ENCODE data around the gene PRF1. TPM values are rescaled to one million over a fixed set of nuclear protein-coding genes. Genes with fewer than 3 reads are reported as not detected.
A peak's percentile ranks its signal among the peaks of the same experiment; 100 is the strongest.

Gene PRF1
- polyA plus RNA-seq, 1 donor (not counting 4 experiments of a cell fraction or from before 2014, with no cell fraction given): not detected

- FAIRE-seq: peak; percentile 20
- Histone ChIP-seq H3K36me3 (ENCODE audit: control insufficient read depth in 2 of 2, extremely low read depth in 1 of 2, insufficient read depth in 2 of 2, low read length in 2 of 2) (no peaks in the 10 kb centered on the region), H2AFZ (ENCODE audit: control insufficient read depth, low read length) (no peak overlapping the region), H3K4me3 (ENCODE audit: control insufficient read depth in 2 of 3, extremely low read depth in 1 of 3, insufficient read depth in 2 of 3, low read depth in 1 of 3, low read length in 3 of 3) (no peak overlapping the region), H3K9ac (ENCODE audit: control insufficient read depth, extremely low read depth, insufficient read depth, low read length) (no peak overlapping the region), H3K27ac (ENCODE audit: control insufficient read depth, insufficient read depth, low read length) (no peak overlapping the region), H3K9me3 (ENCODE audit: control insufficient read depth, low read depth, low read length) (peaks cover 4% of the 10 kb centered on the region), H3K27me3 (ENCODE audit: control insufficient read depth, extremely low read depth, insufficient read depth, low read length) (no peaks in the 10 kb centered on the region), H3K79me2 (ENCODE audit: control insufficient read depth, insufficient read depth, low read length) (no peaks in the 10 kb centered on the region), H3K9me1 (ENCODE audit: control insufficient read depth, extremely low read depth, insufficient read depth, low read length) (no peaks in the 10 kb centered on the region), H3K4me1 (ENCODE audit: control insufficient read depth, extremely low read depth, insufficient read depth, low read length) (peaks cover 6% of the 10 kb centered on the region), H3K4me2 (ENCODE audit: control insufficient read depth, extremely low read depth, insufficient read depth, low read depth, low read length) (no peak overlapping the region), H4K20me1 (ENCODE audit: control insufficient read depth, extremely low read depth, insufficient read depth, low read length) (no peaks in the 10 kb centered on the region)
- no peak for TF ChIP-seq EZH2 (IDR thresholded peaks at IDR 0.05; ENCODE audit: low read length)
- no peak for TF ChIP-seq CTCF (optimal IDR thresholded peaks at IDR 0.05 in 1 of 3, IDR thresholded peaks at IDR 0.05 in 1 of 3, conservative IDR thresholded peaks at IDR 0.05 in 1 of 3; ENCODE audit: extremely low read depth in 1 of 3, insufficient read depth in 2 of 3, low read length in 3 of 3)
- no peak for DNase-seq (ENCODE audit: low read depth, low spot score)
- dilution Hi-C loops (cut with MboI; ENCODE audit: extremely low pct_ligation_motif_present, low sequenced_read_pairs): no loop called here
Measured at GRCh38 chr10:70617798-70618568, 15.4 kb upstream of the PRF1 start.

DNA sequence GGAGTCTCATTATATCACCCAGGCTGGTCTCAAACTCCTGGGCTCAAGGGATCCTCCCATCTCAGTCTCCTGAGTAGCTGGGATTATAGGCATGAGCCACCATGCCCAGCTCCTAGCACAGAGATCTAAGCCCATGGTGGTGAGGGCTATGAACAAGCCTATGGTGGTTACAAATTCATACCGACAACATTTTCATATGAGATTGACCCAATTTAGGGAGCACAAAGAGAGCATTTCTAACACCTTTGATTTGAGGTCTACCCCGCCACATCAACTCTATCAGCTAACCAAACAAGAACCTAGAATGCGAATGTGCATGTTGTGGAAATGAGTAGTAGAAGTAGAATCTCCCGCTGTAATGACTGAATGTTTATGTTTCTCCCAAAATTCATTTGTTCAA is 14.2 kb upstream of the PRF1 start:
- FAIRE-seq (no peak), DNase-seq (ENCODE audit: low read depth, low spot score) (no peak)
- dilution Hi-C loops (cut with MboI; ENCODE audit: extremely low pct_ligation_motif_present, low sequenced_read_pairs): no loop called here
- no peaks in the 10 kb centered on the region for H3K79me2 ChIP-seq (ENCODE audit: control insufficient read depth, insufficient read depth, low read length)
- H3K9me3 ChIP-seq (ENCODE audit: control insufficient read depth, low read depth, low read length): peaks cover 4% of the 10 kb centered on the region
- TF ChIP-seq EZH2 (IDR thresholded peaks at IDR 0.05; ENCODE audit: low read length): no peak
- TF ChIP-seq CTCF (optimal IDR thresholded peaks at IDR 0.05 in 1 of 3, IDR thresholded peaks at IDR 0.05 in 1 of 3, conservative IDR thresholded peaks at IDR 0.05 in 1 of 3; ENCODE audit: extremely low read depth in 1 of 3, insufficient read depth in 2 of 3, low read length in 3 of 3): no peak
- no peaks in the 10 kb centered on the region for H3K27me3 ChIP-seq (ENCODE audit: control insufficient read depth, extremely low read depth, insufficient read depth, low read length)
- H2AFZ ChIP-seq (ENCODE audit: control insufficient read depth, low read length): no peak overlapping the region
- H3K4me1 ChIP-seq (ENCODE audit: control insufficient read depth, extremely low read depth, insufficient read depth, low read length): peaks cover 6% of the 10 kb centered on the region
- no peak overlapping the region for H3K4me3 ChIP-seq (ENCODE audit: control insufficient read depth in 2 of 3, extremely low read depth in 1 of 3, insufficient read depth in 2 of 3, low read depth in 1 of 3, low read length in 3 of 3)
- H4K20me1 ChIP-seq (ENCODE audit: control insufficient read depth, extremely low read depth, insufficient read depth, low read length): no peaks in the 10 kb centered on the region
- H3K27ac ChIP-seq (ENCODE audit: control insufficient read depth, insufficient read depth, low read length): no peak overlapping the region
- H3K36me3 ChIP-seq (ENCODE audit: control insufficient read depth in 2 of 2, extremely low read depth in 1 of 2, insufficient read depth in 2 of 2, low read length in 2 of 2): no peaks in the 10 kb centered on the region
- no peak overlapping the region for H3K4me2 ChIP-seq (ENCODE audit: control insufficient read depth, extremely low read depth, insufficient read depth, low read depth, low read length)
- H3K9ac ChIP-seq (ENCODE audit: control insufficient read depth, extremely low read depth, insufficient read depth, low read length): no peak overlapping the region
- no peaks in the 10 kb centered on the region for H3K9me1 ChIP-seq (ENCODE audit: control insufficient read depth, extremely low read depth, insufficient read depth, low read length)

All from keratinocyte (primary cell).